Neural cell (in vitro differentiated cells): ENCODE results near the gene ADGRF3. TPM values are rescaled to one million over a fixed set of nuclear protein-coding genes. Genes with fewer than 3 reads are reported as not detected.
A peak's percentile ranks its signal among the peaks of the same experiment; 100 is the strongest.

Experiments
- H2AFZ ChIP-seq: fragments of 200-600, 300-800 bp; sonication (generic), shearing (Covaris generic); 2 replicates; pipeline ENCODE4 v1.6.0; 2014; ENCODE audit warnings: low read depth, mild to moderate bottlenecking, antibody characterized with exemption, low read length, moderate library complexity
- H3F3A ChIP-seq: fragments of 200-600 bp; shearing (Covaris generic); 2 replicates; pipeline ENCODE4 v1.6.1; 2016; ENCODE audit warnings: mild to moderate bottlenecking, moderate library complexity, mixed read lengths, antibody characterized with exemption, low read length; ENCODE audit not compliant: insufficient read depth, poor library complexity, severe bottlenecking
- H3K27ac ChIP-seq: fragments of 200-600, 300-800 bp; sonication (generic), shearing (Covaris generic); 2 replicates; pipeline ENCODE4 v1.5.1; 2014; ENCODE audit warnings: mild to moderate bottlenecking, low read length, moderate library complexity
- H3K27me3 ChIP-seq: fragments of 300-800, 200-600 bp; sonication (generic), shearing (Covaris generic); 2 replicates; pipeline ENCODE4 v1.6.0; 2014; ENCODE audit warnings: mild to moderate bottlenecking, low read depth, low read length, moderate library complexity; ENCODE audit not compliant: insufficient read depth
- H3K36me3 ChIP-seq: fragments of 300-800, 200-600 bp; sonication (generic), shearing (Covaris generic); 2 replicates; pipeline ENCODE4 v1.5.1; 2014; ENCODE audit warnings: mild to moderate bottlenecking, antibody characterized with exemption, low read length, moderate library complexity; ENCODE audit not compliant: insufficient read depth
- H3K4me2 ChIP-seq: fragments of 300-800, 200-600 bp; sonication (generic), shearing (Covaris generic); 2 replicates; pipeline ENCODE4 v1.6.0; 2014; ENCODE audit warnings: mild to moderate bottlenecking, low read length
- H3K4me3 ChIP-seq: fragments of 300-800, 200-600 bp; sonication (generic), shearing (Covaris generic); 2 replicates; pipeline ENCODE4 v1.5.1; 2014; ENCODE audit warnings: mild to moderate bottlenecking, low read length, moderate library complexity
- H3K79me2 ChIP-seq: fragments of 200-600 bp; shearing (Covaris generic); replicated peaks from 2 replicates; pipeline ENCODE4 v1.6.0; 2014; ENCODE audit warnings: mild to moderate bottlenecking, low read length, moderate library complexity; ENCODE audit not compliant: insufficient read depth
- H3K9ac ChIP-seq: fragments of 300-800, 200-600 bp; sonication (generic), shearing (Covaris generic); 2 replicates; pipeline ENCODE4 v1.6.1; 2016; ENCODE audit warnings: mild to moderate bottlenecking, low read length, mixed read lengths
- H3K9me2 ChIP-seq: fragments of 200-600 bp; shearing (Covaris generic); 2 replicates; pipeline ENCODE4 v1.6.1; 2016; ENCODE audit warnings: mild to moderate bottlenecking, low read length, mixed read lengths; ENCODE audit not compliant: insufficient read depth
- H3K9me3 ChIP-seq: fragments of 200-600, 300-800 bp; sonication (generic), shearing (Covaris generic); 2 replicates; pipeline ENCODE4 v1.6.1; 2016; ENCODE audit warnings: mild to moderate bottlenecking, mixed run types, low read length, moderate library complexity, mixed read lengths
- H4K20me1 ChIP-seq: fragments of 200-600 bp; shearing (Covaris generic); 2 replicates; pipeline ENCODE4 v1.6.1; 2016; ENCODE audit warnings: mild to moderate bottlenecking, mixed run types; ENCODE audit not compliant: insufficient read depth
- EP300 ChIP-seq: fragments of 450-650 bp; conservative IDR thresholded peaks from 2 replicates; pipeline ENCODE4 v1.6.1; 2014; ENCODE audit warnings: antibody characterized with exemption, mild to moderate bottlenecking, moderate library complexity; ENCODE audit not compliant: poor library complexity, severe bottlenecking
- EZH2 ChIP-seq: fragments of 200-600, 300-800 bp; shearing (Covaris generic), sonication (generic); IDR thresholded peaks from 2 replicates; pipeline ENCODE4 v1.6.1; 2014; ENCODE audit warnings: antibody characterized with exemption, low read length, borderline replicate concordance, mild to moderate bottlenecking; ENCODE audit not compliant: insufficient read depth, poor library complexity, severe bottlenecking
- MXI1 ChIP-seq: fragments of 450-650 bp; conservative IDR thresholded peaks from 2 replicates; pipeline ENCODE4 v1.6.1; 2014; ENCODE audit warnings: antibody characterized with exemption, mild to moderate bottlenecking; ENCODE audit not compliant: poor library complexity, severe bottlenecking
- POLR2AphosphoS5 ChIP-seq: IDR thresholded peaks from 2 replicates; pipeline ENCODE4 v1.6.1; 2012
- RAD21 ChIP-seq: fragments of 450-650 bp; conservative IDR thresholded peaks from 2 replicates; pipeline ENCODE4 v1.6.1; 2014; ENCODE audit warnings: antibody characterized with exemption, mild to moderate bottlenecking, moderate library complexity
- SMC3 ChIP-seq: fragments of 450-650 bp; conservative IDR thresholded peaks from 2 replicates; pipeline ENCODE4 v1.6.1; 2014; ENCODE audit warnings: antibody characterized with exemption, mild to moderate bottlenecking, moderate library complexity; ENCODE audit not compliant: poor library complexity
- TAF1 ChIP-seq: IDR thresholded peaks from 2 replicates; pipeline ENCODE4 v1.6.1; 2012; ENCODE audit warnings: low read depth
- polyA plus RNA-seq: library from polyadenylated mRNA; depleted of rRNA; stranded (reverse); fragments of >200 nt; gene quantifications from 2 replicates; pipeline ENCODE4 v1.2.3, GENCODE V29; 2014
- TF ChIP-seq, protein P1 (sequence below): fragments of 450-650 bp; IDR thresholded peaks from 2 replicates; pipeline ENCODE4 v1.5.1; 2014; ENCODE audit warnings: antibody characterized with exemption, mild to moderate bottlenecking, moderate library complexity; ENCODE audit not compliant: poor library complexity, severe bottlenecking
- TF ChIP-seq, protein P2 (sequence below): IDR thresholded peaks from 2 replicates; pipeline ENCODE4 v1.6.1; 2012; ENCODE audit warnings: borderline replicate concordance

The ADGRF3 gene
- polyA plus RNA-seq, 1 donor from 2014 or later: 0.42 TPM

DNA sequence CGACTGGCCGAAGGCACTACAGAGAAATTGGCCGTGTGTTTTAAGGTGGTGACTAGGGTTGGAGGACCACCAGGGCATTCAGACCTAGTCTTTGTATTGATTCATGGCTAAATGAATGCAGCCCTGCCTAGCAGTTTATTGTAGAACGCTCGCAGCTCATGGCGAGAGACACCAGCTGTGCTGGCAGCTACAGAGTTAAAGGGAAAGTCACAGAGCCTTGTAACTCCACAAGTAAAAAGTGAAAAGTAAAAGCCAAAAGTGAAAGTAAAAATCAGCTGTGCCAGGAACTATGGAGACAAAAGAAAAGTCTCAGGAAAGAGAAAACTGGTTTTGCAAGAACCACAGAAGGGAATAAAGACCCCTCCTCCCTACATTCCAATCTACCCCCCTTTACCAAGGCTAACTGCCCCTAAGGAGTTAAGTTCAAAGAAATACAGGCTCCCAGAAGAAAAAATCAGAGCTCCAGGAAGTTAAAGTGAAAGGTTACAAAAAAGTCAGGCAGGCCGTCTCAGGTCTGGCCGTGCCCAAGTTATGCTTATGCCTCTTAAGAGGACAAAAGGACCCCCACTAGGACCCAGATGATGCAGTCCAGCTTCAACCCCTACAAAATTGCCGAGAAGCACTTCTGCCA lies 47.0 kb downstream of the ADGRF3 start:
- no peaks in the 10 kb centered on the region for H3K9me2 ChIP-seq
- H3K9me3 ChIP-seq: no peaks in the 10 kb centered on the region
- peak overlapping the region; percentile 40 for H3K4me3 ChIP-seq
- H3F3A ChIP-seq: no peaks in the 10 kb centered on the region
- H3K9ac ChIP-seq: no peak overlapping the region
- no peaks in the 10 kb centered on the region for H3K36me3 ChIP-seq
- H3K27ac ChIP-seq: no peak overlapping the region
- no peak for TF ChIP-seq EP300
- no peak for TF ChIP-seq TAF1
- H3K27me3 ChIP-seq: no peaks in the 10 kb centered on the region
- no peaks in the 10 kb centered on the region for H4K20me1 ChIP-seq
- H3K4me2 ChIP-seq: no peak overlapping the region
- H3K79me2 ChIP-seq: no peaks in the 10 kb centered on the region
- no peak overlapping the region for H2AFZ ChIP-seq

DNA sequence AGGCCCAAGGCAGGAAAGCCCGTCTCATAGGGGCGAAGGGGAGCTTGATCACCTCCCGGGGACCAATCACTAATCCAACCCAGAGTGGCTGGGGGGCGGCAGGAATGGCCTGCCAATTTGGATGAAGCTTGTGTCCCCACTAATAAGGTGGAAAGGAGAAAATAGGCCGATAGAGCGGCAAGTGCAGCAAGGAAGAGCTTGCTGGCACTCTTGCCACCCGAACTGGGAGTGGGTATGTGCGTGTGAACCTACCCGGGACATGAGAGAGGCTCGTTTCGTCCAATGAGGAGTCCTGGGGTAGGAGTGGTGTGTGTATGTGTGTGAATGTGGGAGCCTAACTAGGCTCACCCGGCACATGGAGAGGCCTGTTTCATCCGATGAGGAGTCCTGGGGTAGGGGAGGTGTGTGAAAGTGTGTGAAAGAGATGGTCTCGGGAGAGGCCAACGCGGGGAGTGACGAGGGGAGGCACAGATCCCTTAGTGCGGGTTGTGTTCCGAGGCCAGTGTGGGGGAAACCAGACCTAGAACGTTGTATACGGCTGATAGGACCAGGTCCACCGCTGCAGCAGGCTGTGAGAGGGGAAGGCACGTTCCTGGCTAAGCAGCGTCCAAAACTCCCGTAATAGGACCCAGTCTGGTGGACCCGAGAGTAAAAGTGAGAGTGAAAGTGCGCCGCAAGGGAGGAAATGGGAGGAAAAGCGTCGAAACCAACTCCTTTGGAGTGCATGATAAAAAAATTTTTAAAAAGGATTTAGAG lies 47.8 kb downstream of the ADGRF3 start:
- Histone ChIP-seq H3K9ac (peak overlapping the region; percentile 26), H3K9me3 (no peaks in the 10 kb centered on the region), H3K27me3 (no peaks in the 10 kb centered on the region), H3K9me2 (no peaks in the 10 kb centered on the region), H3F3A (no peaks in the 10 kb centered on the region), H3K36me3 (no peaks in the 10 kb centered on the region), H3K4me3 (peak overlapping the region; percentile 40), H4K20me1 (no peaks in the 10 kb centered on the region), H2AFZ (peak overlapping the region; percentile 11), H3K27ac (no peak overlapping the region), H3K79me2 (no peaks in the 10 kb centered on the region), H3K4me2 (no peak overlapping the region)
- no peak for TF ChIP-seq MXI1
- TF ChIP-seq TAF1: no peak
- no peak for TF ChIP-seq RAD21
- TF ChIP-seq SMC3: no peak
- no peak for TF ChIP-seq EP300
- TF ChIP-seq, protein P1, sequence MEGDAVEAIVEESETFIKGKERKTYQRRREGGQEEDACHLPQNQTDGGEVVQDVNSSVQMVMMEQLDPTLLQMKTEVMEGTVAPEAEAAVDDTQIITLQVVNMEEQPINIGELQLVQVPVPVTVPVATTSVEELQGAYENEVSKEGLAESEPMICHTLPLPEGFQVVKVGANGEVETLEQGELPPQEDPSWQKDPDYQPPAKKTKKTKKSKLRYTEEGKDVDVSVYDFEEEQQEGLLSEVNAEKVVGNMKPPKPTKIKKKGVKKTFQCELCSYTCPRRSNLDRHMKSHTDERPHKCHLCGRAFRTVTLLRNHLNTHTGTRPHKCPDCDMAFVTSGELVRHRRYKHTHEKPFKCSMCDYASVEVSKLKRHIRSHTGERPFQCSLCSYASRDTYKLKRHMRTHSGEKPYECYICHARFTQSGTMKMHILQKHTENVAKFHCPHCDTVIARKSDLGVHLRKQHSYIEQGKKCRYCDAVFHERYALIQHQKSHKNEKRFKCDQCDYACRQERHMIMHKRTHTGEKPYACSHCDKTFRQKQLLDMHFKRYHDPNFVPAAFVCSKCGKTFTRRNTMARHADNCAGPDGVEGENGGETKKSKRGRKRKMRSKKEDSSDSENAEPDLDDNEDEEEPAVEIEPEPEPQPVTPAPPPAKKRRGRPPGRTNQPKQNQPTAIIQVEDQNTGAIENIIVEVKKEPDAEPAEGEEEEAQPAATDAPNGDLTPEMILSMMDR: no peak
- no peak for TF ChIP-seq EZH2
- TF ChIP-seq POLR2AphosphoS5: no peak
- TF ChIP-seq, protein P2, sequence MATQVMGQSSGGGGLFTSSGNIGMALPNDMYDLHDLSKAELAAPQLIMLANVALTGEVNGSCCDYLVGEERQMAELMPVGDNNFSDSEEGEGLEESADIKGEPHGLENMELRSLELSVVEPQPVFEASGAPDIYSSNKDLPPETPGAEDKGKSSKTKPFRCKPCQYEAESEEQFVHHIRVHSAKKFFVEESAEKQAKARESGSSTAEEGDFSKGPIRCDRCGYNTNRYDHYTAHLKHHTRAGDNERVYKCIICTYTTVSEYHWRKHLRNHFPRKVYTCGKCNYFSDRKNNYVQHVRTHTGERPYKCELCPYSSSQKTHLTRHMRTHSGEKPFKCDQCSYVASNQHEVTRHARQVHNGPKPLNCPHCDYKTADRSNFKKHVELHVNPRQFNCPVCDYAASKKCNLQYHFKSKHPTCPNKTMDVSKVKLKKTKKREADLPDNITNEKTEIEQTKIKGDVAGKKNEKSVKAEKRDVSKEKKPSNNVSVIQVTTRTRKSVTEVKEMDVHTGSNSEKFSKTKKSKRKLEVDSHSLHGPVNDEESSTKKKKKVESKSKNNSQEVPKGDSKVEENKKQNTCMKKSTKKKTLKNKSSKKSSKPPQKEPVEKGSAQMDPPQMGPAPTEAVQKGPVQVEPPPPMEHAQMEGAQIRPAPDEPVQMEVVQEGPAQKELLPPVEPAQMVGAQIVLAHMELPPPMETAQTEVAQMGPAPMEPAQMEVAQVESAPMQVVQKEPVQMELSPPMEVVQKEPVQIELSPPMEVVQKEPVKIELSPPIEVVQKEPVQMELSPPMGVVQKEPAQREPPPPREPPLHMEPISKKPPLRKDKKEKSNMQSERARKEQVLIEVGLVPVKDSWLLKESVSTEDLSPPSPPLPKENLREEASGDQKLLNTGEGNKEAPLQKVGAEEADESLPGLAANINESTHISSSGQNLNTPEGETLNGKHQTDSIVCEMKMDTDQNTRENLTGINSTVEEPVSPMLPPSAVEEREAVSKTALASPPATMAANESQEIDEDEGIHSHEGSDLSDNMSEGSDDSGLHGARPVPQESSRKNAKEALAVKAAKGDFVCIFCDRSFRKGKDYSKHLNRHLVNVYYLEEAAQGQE: no peak
